ENCODE measurements around the gene GNA15. TPM values are rescaled to one million over a fixed set of nuclear protein-coding genes. Genes with fewer than 3 reads are reported as not detected.

Gene GNA15
- total RNA-seq, 2 donors from 2014 or later, result not detected

GRCh38 chr19:3161453-3161852, 25.6 kb downstream of the GNA15 start:
- Mint-ChIP-seq H3K36me3 (ENCODE audit: low read depth) (no peaks in the 10 kb centered on the region), H3K27ac (no peak overlapping the region), H3K4me1 (peaks cover 4% of the 10 kb centered on the region), H3K4me3 (no peak overlapping the region), H3K27me3 (ENCODE audit: insufficient read depth) (peaks cover 32% of the 10 kb centered on the region), H3K9me3 (peaks cover 5% of the 10 kb centered on the region)
- no peak for TF ChIP-seq CTCF (conservative IDR thresholded peaks at IDR 0.05)
- WGBS, 2 experiments (ENCODE audit: insufficient coverage in 1 of 2, insufficient read length in 1 of 2), result 95% methylated on average over 4 of the region's 4 CpGs; no CpG with 5 or more reads in 1 of the 2 experiments
- Histone ChIP-seq H3K4me1 (ENCODE audit: control insufficient read depth, insufficient read depth, low read length) (no peaks in the 10 kb centered on the region), H3K9me3 (ENCODE audit: control insufficient read depth, low read length) (no peaks in the 10 kb centered on the region), H3K4me3 (ENCODE audit: low read length) (no peak overlapping the region), H3K27ac (ENCODE audit: low read depth, low read length) (no peak overlapping the region), H3K27me3 (ENCODE audit: control insufficient read depth, insufficient read depth, low read length, poor library complexity, severe bottlenecking) (peaks cover 5% of the 10 kb centered on the region), H3K9ac (ENCODE audit: extremely low read depth, low read length, poor library complexity, severe bottlenecking) (no peak overlapping the region), H3K36me3 (ENCODE audit: control insufficient read depth, insufficient read depth, low read length) (no peaks in the 10 kb centered on the region)
- DNase-seq, result no peak

- no peak for TF ChIP-seq CTCF (conservative IDR thresholded peaks at IDR 0.05)
- no peak overlapping the region for H3K4me3 Mint-ChIP-seq
- no peak for DNase-seq
- Histone ChIP-seq H3K27me3 (ENCODE audit: control insufficient read depth, insufficient read depth, low read length, poor library complexity, severe bottlenecking) (peaks cover 5% of the 10 kb centered on the region), H3K36me3 (ENCODE audit: control insufficient read depth, insufficient read depth, low read length) (no peaks in the 10 kb centered on the region), H3K27ac (ENCODE audit: low read depth, low read length) (no peak overlapping the region), H3K4me1 (ENCODE audit: control insufficient read depth, insufficient read depth, low read length) (no peaks in the 10 kb centered on the region), H3K4me3 (ENCODE audit: low read length) (no peak overlapping the region), H3K9me3 (ENCODE audit: control insufficient read depth, low read length) (no peaks in the 10 kb centered on the region), H3K9ac (ENCODE audit: extremely low read depth, low read length, poor library complexity, severe bottlenecking) (no peak overlapping the region)
- WGBS, 2 experiments (ENCODE audit: insufficient coverage in 1 of 2, insufficient read length in 1 of 2), result 78 to 83% methylated on average over 8 to 38 of the region's 38 CpGs
- no peaks in the 10 kb centered on the region for H3K36me3 Mint-ChIP-seq (ENCODE audit: low read depth)
- peaks cover 4% of the 10 kb centered on the region for H3K4me1 Mint-ChIP-seq
- peaks cover 5% of the 10 kb centered on the region for H3K9me3 Mint-ChIP-seq
- no peak overlapping the region for H3K27ac Mint-ChIP-seq
- peaks cover 26% of the 10 kb centered on the region for H3K27me3 Mint-ChIP-seq (ENCODE audit: insufficient read depth)
Observed at GRCh38 chr19:3162418-3163229, 26.8 kb downstream of the GNA15 start.

DNA sequence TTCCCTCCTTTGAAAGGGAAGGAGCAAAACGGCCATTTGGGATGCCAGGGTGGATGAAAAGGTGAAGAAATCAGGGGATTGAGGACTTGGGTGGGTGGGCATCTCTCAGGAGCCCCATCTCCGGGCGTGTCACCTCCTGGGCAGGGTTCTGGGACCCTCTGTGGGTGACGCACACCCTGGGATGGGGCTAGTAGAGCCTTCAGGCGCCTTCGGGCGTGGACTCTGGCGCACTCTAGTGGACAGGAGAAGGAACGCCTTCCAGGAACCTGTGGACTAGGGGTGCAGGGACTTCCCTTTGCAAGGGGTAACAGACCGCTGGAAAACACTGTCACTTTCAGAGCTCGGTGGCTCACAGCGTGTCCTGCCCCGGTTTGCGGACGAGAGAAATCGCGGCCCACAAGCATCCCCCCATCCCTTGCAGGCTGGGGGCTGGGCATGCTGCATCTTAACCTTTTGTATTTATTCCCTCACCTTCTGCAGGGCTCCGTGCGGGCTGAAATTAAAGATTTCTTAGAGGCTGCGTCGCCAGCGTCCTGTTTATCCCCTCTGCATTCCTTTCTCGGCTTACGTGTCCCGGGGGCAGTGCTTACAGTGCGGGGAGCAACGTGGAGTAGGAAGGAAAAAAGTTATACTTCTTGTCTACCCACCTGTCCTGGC, 27.5 kb downstream of the GNA15 start:
- no peak overlapping the region for H3K4me3 ChIP-seq (ENCODE audit: low read length)
- no peak overlapping the region for H3K9ac ChIP-seq (ENCODE audit: extremely low read depth, low read length, poor library complexity, severe bottlenecking)
- no peaks in the 10 kb centered on the region for H3K4me1 ChIP-seq (ENCODE audit: control insufficient read depth, insufficient read depth, low read length)
- H3K27ac Mint-ChIP-seq, result no peak overlapping the region
- WGBS, 2 experiments (ENCODE audit: insufficient coverage in 1 of 2, insufficient read length in 1 of 2), result 9% methylated on average over 18 to 27 of the region's 27 CpGs
- H3K9me3 ChIP-seq (ENCODE audit: control insufficient read depth, low read length), result no peaks in the 10 kb centered on the region
- peaks cover 5% of the 10 kb centered on the region for H3K27me3 ChIP-seq (ENCODE audit: control insufficient read depth, insufficient read depth, low read length, poor library complexity, severe bottlenecking)
- H3K9me3 Mint-ChIP-seq, result peaks cover 5% of the 10 kb centered on the region
- peak overlapping the region; percentile 44 for H3K4me3 Mint-ChIP-seq
- no peak overlapping the region for H3K27ac ChIP-seq (ENCODE audit: low read depth, low read length)
- DNase-seq, result peak; percentile 91
- peaks cover 24% of the 10 kb centered on the region for H3K27me3 Mint-ChIP-seq (ENCODE audit: insufficient read depth)
- no peaks in the 10 kb centered on the region for H3K36me3 ChIP-seq (ENCODE audit: control insufficient read depth, insufficient read depth, low read length)
- peak; percentile 97 for TF ChIP-seq CTCF (conservative IDR thresholded peaks at IDR 0.05)
- peaks cover 4% of the 10 kb centered on the region for H3K4me1 Mint-ChIP-seq
- H3K36me3 Mint-ChIP-seq (ENCODE audit: low read depth), result no peaks in the 10 kb centered on the region
